Ovary (tissue), 9 donors: ENCODE measurements around the gene SLC35B1. TPM values are rescaled to one million over a fixed set of nuclear protein-coding genes. Genes with fewer than 3 reads are reported as not detected.
A peak's percentile ranks its signal among the peaks of the same experiment; 100 is the strongest.

Source experiments
- DNase-seq, 5 donors: peaks; one replicate each; pipeline ENCODE4 v3.0.0-alpha.2; 2019 to 2020
- H3K27ac ChIP-seq, 2 donors: fragments of 200-600 bp; one replicate each; pipeline versions ENCODE4 v1.5.1 to v1.8.0; 2019 to 2022
- H3K27me3 ChIP-seq: fragments of 200-600 bp; one replicate; pipeline ENCODE4 v1.8.0; 2022
- H3K36me3 ChIP-seq: fragments of 200-600 bp; sonication (generic); one replicate; pipeline ENCODE4 v1.5.1; 2019
- H3K4me1 ChIP-seq: one replicate; pipeline ENCODE4 v1.8.1; 2013; ENCODE audit warnings: mild to moderate bottlenecking, moderate library complexity; ENCODE audit not compliant: insufficient read depth
- H3K4me3 ChIP-seq: fragments of 200-600 bp; sonication (generic); one replicate; pipeline ENCODE4 v1.5.1; 2017
- H3K9me3 ChIP-seq, 2 donors: fragments of 200-600 bp in 1 of 2; sonication (generic) in 1 of 2; one replicate each; pipeline versions ENCODE4 v1.5.1 to v1.8.1; 2013 to 2019; ENCODE audit warnings: mild to moderate bottlenecking in 1 of 2, moderate library complexity in 1 of 2
- CTCF ChIP-seq, 3 donors: fragments of 450-650 bp in 2 of 3; fragments of 200-600 bp in 1 of 3; IDR thresholded peaks; one replicate each; pipeline versions ENCODE4 v1.5.1 to v1.8.0; 2016 to 2022; ENCODE audit warnings: antibody characterized with exemption in 3 of 3, mild to moderate bottlenecking in 1 of 3
- EP300 ChIP-seq: sonication (generic); formaldehyde crosslinking; IDR thresholded peaks from one replicate; pipeline ENCODE4 v1.6.1; 2017; ENCODE audit warnings: antibody characterized with exemption
- POLR2A ChIP-seq: fragments of 450-650 bp; IDR thresholded peaks from one replicate; pipeline ENCODE4 v1.6.1; 2017; ENCODE audit warnings: antibody characterized with exemption, mild to moderate bottlenecking, moderate library complexity
- WGBS, 3 donors: extraction: QIAGEN DNeasy Blood & Tissue Kit in 1 of 3; methylation state at CpG; one replicate each; pipeline versions ENCODE4 v1.1.5 to v1.1.7; 2013 to 2017; 5-methylcytosine and 5-hydroxymethylcytosine counted together
- intact Hi-C, 4 donors: fragments of 100-400 bp; cut with DNase I; formaldehyde crosslinking; loops; one replicate each; pipeline versions ENCODE4 v1.11.0 to v1.15.1; 2022 to 2023
- polyA plus RNA-seq, 2 donors: library from polyadenylated mRNA; stranded (reverse); fragments of 200-250 nt in 1 of 2; fragments of 350-450 nt in 1 of 2; fragmentation: Illumina TruSeq in 1 of 2; extraction: RNeasy Lipid Tissue Mini Kit (QIAGEN cat#74804) in 1 of 2; gene quantifications; one replicate each; pipeline ENCODE4 v1.2.3, GENCODE V29; 2013 to 2014
- total RNA-seq, 7 donors: library from RNA; depleted of rRNA in 2 of 7; stranded (reverse); fragments of >200 nt in 2 of 7; fragmentation: NEBNext Ultra II Directional in 3 of 7; extraction: Animal tissue kit (Norgen Biotek cat#: 25700) in 3 of 7; gene quantifications; one replicate each; pipeline versions ENCODE4 v1.1.0 to v1.2.4, GENCODE V29; 2016 to 2023
- donor health status: DM: no; HTN: no; CAD: no; lungs with moderate emphysema.
- donor health status: DM: no; HTN: no; CAD: no.
- donor health status: Bipolar disorder and iron deficiency.
- donor health status: DM: yes; HTN: yes; CAD: no.
- donor health status: DM: no; HTN: no; CAD: no.
- donor health status: DM: yes; HTN: yes; CAD: no.

Gene SLC35B1
- total and polyA plus RNA-seq, 9 donors = 20.9 to 53.3 (median 28.8) TPM

DNA sequence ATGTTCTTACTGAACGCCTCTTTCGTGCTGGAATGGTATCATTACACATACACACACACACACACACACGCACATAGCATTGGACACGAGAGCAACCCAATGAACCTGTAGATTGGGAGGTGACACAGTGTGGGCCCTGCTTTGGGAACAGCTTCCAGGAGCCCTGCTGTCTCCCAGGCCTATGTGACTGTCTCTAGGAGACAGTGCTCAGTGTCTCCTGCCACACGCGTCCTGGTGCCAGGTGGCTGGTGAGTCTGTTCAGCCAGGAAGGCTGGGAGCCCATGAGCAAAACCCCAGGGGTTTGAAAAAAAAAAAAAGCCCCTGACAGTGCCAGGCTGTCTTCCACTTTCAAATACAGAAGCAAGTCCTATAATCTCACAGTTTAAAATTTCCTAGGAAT is 27.4 kb downstream of the SLC35B1 start:
- 80 to 84% (median 84%) methylated on average over 6 of the region's 6 CpGs for WGBS, 3 donors
- H3K27me3 ChIP-seq = no peaks in the 10 kb centered on the region
- H3K27ac ChIP-seq = no peak overlapping the region
- no peaks in the 10 kb centered on the region for H3K9me3 ChIP-seq
- H3K4me1 ChIP-seq = peaks cover 4% of the 10 kb centered on the region
- H3K36me3 ChIP-seq = no peaks in the 10 kb centered on the region
- H3K4me3 ChIP-seq = no peak overlapping the region
- DNase-seq = no peak
- no peak for TF ChIP-seq EP300
- no peak for TF ChIP-seq POLR2A
- no peak for TF ChIP-seq CTCF (IDR thresholded peaks at IDR 0.05)
- intact Hi-C loops = no loop called here

DNA sequence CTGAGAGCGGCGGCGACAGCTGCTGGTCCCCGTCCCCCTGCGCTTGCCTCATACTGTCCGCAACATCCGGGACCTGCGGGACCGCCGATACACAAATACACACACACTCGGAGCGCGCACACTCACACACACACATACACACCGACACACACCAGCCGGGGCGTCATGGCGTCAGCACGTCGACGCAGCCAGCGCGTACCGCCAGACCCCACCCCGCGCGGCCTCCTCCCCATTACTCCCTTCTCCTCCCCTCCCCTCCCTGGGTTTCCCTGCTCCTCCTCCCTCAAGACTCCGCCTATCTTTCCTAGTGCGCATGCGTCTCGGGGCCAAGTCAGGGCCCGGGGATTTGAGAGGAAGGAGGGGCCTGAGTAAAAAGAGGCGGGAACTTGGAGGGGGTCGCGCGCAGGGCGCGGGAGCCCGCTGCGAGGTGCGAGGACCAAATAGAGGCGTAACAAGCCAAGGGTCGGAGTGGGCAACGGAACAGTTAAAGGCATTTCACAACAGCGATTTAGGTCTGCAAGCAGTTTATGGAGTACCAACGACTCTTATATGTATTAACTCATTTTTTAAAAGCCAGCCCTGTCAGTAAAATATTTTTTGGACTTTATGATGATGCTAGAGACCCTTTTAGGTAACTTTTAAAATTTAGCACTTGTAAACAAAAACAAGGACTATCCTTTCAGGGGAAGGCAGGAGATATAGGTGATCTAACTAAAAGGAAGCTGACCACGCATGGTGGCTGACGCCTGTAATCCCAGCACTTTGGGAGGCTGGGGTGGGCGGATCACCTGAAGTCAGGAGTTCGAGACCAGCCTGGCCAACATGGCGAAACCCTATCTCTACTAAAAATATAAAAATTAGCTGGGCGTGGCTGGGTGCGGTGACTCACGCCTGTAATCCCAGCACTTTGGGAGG is 29.6 kb downstream of the SLC35B1 start, which contains the start of gene SPOP:
Gene SPOP (minus strand): TSS at position 165 of the 915 bp plus-strand sequence. CDS start 55,287 bp downstream, outside the sequence.
- Histone ChIP-seq H3K9me3 (no peaks in the 10 kb centered on the region), H3K4me3 (peak within 1 kb of the TSS; percentile 71), H3K36me3 (no peaks in the 10 kb centered on the region), H3K27me3 (no peaks in the 10 kb centered on the region), H3K27ac (peak within 1 kb of the TSS; percentile 95 to 98), H3K4me1 (peaks cover 4% of the 10 kb centered on the region)
- intact Hi-C loops = no loop called here
- peak; percentile 99 for DNase-seq
- 14 to 15% (median 15%) methylated on average over 50 to 53 of the region's 53 CpGs for WGBS, 3 donors
- no peak for TF ChIP-seq CTCF (IDR thresholded peaks at IDR 0.05)
- no peak for TF ChIP-seq EP300
- TF ChIP-seq POLR2A = peak; percentile 68

- WGBS, 3 donors = 0 to 1% (median 1%) methylated on average over 32 to 34 of the region's 34 CpGs
- TF ChIP-seq CTCF (IDR thresholded peaks at IDR 0.05) (no peak), POLR2A (no peak), EP300 (no peak)
- peak overlapping the region; percentile 95 to 98 for H3K27ac ChIP-seq
- H3K4me1 ChIP-seq = peaks cover 4% of the 10 kb centered on the region
- intact Hi-C loops = no loop called here
- DNase-seq = peak; percentile 96 to 99 (median 97)
- no peaks in the 10 kb centered on the region for H3K36me3 ChIP-seq
- no peaks in the 10 kb centered on the region for H3K27me3 ChIP-seq
- no peaks in the 10 kb centered on the region for H3K9me3 ChIP-seq
- peak overlapping the region; percentile 71 for H3K4me3 ChIP-seq
These were observed 30.4 kb downstream of the SLC35B1 start for GRCh38 chr17:49677134-49677932.

DNA sequence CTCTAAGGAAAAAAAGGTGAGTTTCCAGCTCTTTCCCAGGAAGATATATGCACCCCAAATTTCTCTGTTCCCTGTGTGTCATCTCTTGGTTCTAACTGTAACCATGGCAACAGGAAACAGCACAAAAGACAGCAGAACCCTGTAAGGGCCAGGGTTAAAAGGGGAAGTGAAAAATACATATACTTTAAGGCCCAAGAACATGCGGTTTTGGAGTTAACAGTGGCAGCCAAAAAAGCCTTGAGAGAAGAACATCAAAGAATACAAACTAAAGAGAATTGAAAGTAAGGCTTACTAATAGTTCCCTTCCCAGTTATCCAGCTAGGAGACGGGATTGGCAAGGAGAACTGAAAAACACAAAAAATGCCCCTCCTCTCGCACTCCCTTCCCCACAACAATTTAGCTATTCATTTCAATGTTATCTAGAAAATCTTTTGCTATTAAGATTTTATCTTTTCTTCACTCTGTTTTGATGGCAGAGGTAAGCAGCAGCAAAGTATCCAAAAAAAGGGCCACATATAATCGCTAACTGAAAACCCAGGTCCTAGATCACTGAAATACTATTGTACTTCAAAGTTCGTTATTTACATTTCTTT is 31.4 kb downstream of the SLC35B1 start:
- 19 to 28% (median 22%) methylated on average over 5 of the region's 5 CpGs for WGBS, 3 donors
- no peak for DNase-seq
- Histone ChIP-seq H3K27ac (no peak overlapping the region), H3K9me3 (no peaks in the 10 kb centered on the region), H3K27me3 (no peaks in the 10 kb centered on the region), H3K36me3 (no peaks in the 10 kb centered on the region), H3K4me3 (peak overlapping the region; percentile 71), H3K4me1 (peaks cover 5% of the 10 kb centered on the region)
- intact Hi-C loops = no loop called here
- TF ChIP-seq CTCF (IDR thresholded peaks at IDR 0.05) (no peak), EP300 (no peak), POLR2A (no peak)
